Raji (cell line): Measurements from ENCODE around the gene ZSWIM8.

Experiments used
- POLR2A ChIP-seq: IDR thresholded peaks from 2 replicates; pipeline ENCODE4 v1.6.1; 2011; ENCODE audit warnings: low read depth, low read length, control low read depth; ENCODE audit not compliant: insufficient read depth

ZSWIM8 gene

DNA sequence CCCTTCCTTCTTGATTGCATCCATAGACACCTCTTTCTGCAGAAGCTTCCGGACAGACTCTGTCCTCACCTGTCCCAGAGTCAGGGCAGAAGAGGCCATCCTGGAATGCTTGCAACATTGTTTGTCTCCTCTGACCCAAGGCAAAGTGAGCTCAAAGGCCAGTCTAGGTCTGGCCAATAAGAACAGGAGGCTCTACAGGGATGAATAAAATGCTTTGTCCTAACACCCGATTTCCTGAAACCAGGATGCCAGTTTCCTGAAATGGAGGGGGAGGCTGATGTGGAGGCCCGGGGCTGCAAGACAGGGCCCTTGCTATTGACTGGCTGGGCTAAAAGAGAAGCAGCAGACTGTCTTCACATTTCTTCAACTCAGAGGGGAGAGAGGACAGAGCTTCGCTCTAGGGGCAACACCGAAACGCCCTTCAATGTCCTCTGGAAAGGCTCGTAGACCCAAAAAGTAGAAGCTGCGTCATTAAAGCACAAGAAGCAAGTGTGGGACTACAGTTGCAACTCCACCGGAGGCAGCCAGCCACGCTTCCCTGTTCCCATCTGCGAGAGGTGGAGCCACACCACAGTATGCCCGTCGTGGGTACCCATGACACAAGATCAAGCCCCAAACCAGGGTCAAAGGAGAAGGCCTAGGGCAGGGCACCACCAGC is 55.1 kb downstream of the ZSWIM8 start:
- no peak for TF ChIP-seq POLR2A

DNA sequence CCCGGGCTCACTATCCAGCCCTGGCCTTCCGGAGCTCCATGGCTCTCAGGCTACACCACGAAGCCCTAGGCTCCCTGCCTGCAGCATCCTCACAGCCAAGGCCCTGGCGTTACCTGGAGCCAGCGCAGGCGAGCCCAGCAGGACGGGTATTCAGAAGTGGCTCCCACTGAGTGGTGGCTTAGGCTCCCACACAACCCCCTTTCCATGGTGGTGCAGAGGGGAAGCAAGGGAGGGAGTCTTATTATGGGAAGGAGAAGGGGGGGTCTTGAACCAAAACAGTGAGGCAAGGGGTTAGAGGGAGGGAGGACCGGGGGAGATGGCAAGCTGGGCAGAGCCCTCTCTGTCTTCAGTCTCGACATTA is 55.6 kb downstream of the ZSWIM8 start:
- no peak for TF ChIP-seq POLR2A

DNA sequence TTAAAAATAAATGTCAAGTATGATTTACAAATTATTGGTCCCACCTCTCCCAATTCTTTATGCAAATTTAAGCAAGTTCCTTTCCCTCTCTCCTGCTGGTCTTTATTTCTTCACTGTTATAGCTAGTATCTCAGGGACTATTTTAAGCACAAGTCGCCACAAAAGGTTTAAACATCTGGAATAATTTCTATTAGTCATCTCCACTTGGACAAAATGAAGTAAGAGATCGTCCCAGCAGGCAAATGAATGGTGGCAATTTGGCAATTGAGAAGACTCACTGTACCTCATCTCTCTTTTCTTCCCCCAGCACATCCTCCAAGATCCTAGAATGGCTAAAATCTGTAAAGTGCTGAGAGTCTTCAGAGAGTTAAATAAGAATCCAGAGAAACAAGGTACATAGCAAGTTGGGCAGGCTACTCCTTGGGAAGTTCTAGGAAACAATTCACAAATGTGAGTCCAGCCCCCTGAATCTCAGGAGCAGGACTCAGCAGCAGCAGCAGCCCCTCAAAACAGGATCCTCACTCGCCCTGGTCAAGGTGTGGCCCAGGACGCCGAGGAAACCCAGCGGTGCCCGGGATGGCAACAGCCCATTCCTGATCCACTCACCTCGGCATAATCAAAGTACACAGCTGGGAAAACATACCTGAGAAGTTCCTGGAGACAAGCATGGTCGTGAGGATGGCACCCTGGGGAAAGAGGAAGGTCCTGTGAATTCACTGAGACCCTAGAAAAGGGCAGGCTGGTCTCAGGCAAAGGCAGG is 56.3 kb downstream of the ZSWIM8 start:
- no peak for TF ChIP-seq POLR2A

DNA sequence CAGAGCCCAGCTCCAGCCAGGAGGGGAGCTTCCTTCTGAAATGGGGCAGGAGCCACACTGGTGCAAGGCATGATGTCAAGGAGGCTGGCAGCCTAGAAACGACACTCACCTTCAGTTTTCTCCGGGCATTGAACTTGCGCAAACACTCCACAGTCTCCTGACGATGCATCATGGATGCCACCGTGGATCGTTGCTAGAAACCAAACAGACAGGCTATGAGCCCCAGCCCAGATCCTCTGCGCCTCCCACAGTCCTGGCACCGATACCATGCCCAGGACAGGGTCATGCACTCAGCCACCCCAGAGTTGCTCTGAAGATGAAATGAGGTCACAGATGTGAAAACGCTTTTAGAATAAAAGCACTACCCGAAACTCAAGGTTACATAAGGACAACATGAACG is 56.9 kb downstream of the ZSWIM8 start:
- TF ChIP-seq POLR2A = no peak

DNA sequence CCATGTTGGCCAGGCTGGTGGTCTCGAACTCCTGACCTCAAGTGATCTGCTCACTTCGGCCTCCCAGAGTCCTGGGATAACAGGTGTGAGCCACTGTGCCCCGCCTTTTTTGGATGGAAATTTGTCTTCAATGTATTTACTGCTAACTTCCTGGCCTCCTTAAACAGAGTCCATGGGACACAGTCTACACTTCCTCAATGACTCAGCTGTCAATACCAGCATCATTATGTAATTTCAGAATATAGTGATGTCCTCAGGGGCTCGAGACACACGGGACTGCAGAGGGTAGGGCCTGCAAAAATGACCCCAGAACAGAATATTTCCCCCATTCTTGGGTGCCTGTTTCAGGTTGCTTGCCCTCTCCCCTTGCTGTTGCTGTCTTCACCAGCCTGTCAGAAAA is 57.9 kb downstream of the ZSWIM8 start:
- no peak for TF ChIP-seq POLR2A

DNA sequence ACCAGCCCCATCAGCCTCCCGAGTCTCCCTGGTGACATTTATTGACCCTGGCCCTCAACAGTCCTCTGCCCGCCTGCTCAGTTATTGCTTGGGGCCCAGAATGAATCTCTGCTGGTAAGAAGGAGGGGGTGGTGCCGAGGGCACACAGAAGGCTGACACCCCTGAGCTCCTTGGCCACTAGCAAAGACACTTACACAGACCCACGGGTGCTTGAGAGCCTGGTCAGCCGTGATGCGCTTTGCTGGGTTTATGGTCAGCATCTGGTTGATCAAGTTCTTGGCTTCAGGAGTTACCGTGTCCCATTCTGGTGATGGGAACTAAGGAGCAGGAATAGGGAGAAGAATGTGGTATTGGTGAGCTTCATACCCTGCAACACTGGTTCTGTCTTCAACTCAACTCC is 61.6 kb downstream of the ZSWIM8 start:
- TF ChIP-seq POLR2A = no peak

DNA sequence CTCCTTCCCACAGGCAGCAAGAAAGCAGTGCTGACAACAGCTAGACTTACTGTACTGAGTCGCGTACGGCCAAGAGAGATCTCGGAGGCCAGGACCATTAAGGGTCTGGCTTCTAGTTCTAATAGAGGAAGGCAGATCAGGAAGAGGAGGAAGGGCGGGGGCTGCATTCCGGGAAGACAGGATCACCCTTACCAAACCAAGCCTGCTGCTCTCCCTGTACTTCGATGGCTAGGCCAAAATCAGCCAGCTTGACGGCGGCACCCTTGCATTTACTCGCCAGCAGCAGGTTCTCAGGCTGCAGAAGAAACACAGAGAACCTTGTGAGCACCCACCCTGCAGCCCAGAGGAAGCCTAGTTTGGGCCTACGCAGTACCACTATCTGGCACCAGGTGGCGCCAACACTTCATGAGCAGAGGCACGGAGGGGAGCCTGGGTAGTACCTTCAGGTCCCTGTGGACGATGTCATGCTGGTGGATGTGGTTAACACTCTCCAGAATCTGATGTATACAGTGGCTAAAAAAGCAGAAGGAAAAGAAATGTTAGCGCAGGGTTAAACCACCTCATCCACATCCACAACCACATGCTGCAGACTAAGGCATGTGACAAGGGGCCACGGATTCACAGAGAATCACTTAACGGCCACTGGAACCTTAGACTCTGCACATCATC is 63.5 kb downstream of the ZSWIM8 start:
- no peak for TF ChIP-seq POLR2A

DNA sequence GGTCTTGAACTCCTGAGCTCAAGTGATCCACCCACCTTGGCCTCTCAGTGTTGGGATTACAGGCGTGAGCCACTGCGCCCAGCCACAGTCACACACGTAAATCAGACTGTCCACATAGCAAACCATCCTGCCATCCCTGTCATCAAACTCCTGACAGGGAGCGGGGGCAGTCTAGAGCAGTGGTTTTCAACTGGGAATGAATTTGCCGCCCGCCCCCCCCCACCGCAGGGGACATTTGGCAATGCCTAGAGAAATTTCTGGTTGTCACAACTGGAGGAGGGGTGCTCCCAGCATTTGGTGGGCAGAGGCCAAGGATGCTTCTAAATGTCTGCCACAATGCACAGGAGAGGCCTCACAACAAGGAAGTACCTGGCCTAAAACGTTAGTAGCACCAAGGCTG is 64.8 kb downstream of the ZSWIM8 start:
- no peak for TF ChIP-seq POLR2A

DNA sequence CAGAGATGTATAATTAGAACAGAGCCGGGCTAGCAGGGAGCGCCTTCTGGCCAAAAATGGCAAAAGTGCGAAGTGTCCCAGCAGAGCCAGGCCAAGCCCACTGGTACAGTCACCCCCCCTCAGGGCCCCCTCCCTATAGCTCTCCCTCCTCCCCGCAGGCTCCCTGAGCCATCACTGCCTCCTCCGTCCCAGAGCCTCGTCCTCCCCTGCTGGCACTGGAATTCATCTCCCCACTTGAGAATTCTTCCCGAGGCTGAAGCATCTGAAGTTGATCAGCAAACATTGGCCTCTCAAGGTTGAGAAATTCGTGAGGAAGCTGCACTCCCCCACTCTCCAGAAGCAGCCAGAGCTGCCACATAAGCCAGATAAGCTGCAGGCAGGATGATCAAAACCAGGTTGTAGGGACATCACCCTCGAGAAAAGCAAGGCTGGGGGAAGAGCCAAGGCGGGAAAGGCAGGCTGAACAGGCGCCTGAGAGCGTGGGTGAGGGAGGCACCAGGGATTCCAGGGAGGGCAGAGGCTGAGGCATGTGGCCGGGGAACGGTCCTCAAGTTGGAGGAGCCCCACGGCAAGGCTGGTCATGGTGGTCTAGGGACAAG is 65.6 kb downstream of the ZSWIM8 start:
- TF ChIP-seq POLR2A = no peak
